ENCODE results near the gene MAML3.

- TF ChIP-seq CTCF (IDR thresholded peaks at IDR 0.05; ENCODE audit: low read depth, low read length, poor library complexity, severe bottlenecking) (no peak), EZH2phosphoT487 (IDR thresholded peaks at IDR 0.05; ENCODE audit: borderline replicate concordance, low read length) (no peak)
Observed at GRCh38 chr4:139670775-139671174, 483.2 kb downstream of the MAML3 start.

Data from DOHH2 (cell line).